ENCODE measurements around the gene TUBB4B. TPM values are rescaled to one million over a fixed set of nuclear protein-coding genes. Genes with fewer than 3 reads are reported as not detected.

Gene TUBB4B
- total RNA-seq, 3 donors from 2014 or later (not counting 1 experiment from before 2014, with no cell fraction given), result 84.4 to 121 (median 93.9) TPM

DNA sequence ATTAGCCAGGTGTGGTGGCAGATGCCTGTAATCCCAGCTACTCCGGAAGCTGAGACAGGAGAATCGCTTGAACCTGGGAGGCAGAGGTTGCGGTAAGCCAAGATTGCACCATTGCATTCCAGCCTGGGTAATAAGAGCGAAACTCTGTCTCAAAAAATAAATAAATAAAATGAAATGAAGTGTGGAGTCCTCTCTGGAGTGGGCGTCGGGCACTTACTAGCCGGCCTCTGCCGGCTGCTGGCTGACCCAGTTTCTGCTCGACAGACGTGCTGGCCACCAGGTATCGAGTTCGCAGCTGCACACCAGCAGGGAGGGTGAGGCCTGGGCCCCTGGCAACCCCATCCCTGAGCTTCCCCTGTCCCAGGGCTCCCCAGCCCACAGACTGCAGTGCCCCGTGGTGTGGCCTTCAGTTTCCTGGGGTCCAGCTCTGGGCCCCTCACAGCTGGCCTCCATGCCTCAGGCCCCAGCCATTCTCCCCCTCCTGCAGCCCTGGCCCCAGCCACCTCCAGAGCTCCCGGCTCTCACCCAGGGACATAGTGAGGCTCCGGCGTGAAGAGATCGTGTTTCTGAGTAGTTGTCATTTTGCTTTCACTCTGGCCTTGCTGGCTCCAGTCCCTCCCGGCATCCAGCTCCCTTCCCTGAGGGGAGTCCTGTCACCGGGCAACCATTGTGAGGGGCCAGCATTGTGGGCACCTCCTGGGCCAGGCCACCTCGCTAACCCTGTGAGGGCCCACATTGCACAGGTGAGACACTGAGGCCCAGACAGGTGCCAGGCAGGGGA is 6.2 kb downstream of the TUBB4B start:
- Mint-ChIP-seq H3K27ac (no peak overlapping the region), H3K4me3 (no peak overlapping the region), H3K27me3 (ENCODE audit: low read depth in 2 of 2) (no peaks in the 10 kb centered on the region), H3K36me3 (no peaks in the 10 kb centered on the region), H3K9me3 (no peaks in the 10 kb centered on the region), H3K4me1 (peaks cover 11 to 14% of the 10 kb centered on the region in 2 donors)
- WGBS (ENCODE audit: insufficient coverage), result 89% methylated on average over 20 of the region's 20 CpGs
- TF ChIP-seq, protein P1, sequence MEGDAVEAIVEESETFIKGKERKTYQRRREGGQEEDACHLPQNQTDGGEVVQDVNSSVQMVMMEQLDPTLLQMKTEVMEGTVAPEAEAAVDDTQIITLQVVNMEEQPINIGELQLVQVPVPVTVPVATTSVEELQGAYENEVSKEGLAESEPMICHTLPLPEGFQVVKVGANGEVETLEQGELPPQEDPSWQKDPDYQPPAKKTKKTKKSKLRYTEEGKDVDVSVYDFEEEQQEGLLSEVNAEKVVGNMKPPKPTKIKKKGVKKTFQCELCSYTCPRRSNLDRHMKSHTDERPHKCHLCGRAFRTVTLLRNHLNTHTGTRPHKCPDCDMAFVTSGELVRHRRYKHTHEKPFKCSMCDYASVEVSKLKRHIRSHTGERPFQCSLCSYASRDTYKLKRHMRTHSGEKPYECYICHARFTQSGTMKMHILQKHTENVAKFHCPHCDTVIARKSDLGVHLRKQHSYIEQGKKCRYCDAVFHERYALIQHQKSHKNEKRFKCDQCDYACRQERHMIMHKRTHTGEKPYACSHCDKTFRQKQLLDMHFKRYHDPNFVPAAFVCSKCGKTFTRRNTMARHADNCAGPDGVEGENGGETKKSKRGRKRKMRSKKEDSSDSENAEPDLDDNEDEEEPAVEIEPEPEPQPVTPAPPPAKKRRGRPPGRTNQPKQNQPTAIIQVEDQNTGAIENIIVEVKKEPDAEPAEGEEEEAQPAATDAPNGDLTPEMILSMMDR (IDR thresholded peaks at IDR 0.05), result no peak
- DNase-seq (no peak), ATAC-seq (no peak)
- H3K27me3 ChIP-seq (ENCODE audit: control insufficient read depth, insufficient read depth, low read length), result no peaks in the 10 kb centered on the region
- H3K4me3 ChIP-seq (ENCODE audit: low read length), result no peak overlapping the region
- peaks cover 14% of the 10 kb centered on the region for H3K36me3 ChIP-seq (ENCODE audit: control insufficient read depth, insufficient read depth, low read length)
- no peaks in the 10 kb centered on the region for H3K9me3 ChIP-seq (ENCODE audit: control insufficient read depth, insufficient read depth, low read length)
- H3K4me1 ChIP-seq (ENCODE audit: control insufficient read depth, insufficient read depth, low read length), result peaks cover 7% of the 10 kb centered on the region
- intact Hi-C loops (cut with micrococcal nuclease), result no loop called here
- no peak overlapping the region for H3K27ac ChIP-seq (ENCODE audit: low read length)

DNA sequence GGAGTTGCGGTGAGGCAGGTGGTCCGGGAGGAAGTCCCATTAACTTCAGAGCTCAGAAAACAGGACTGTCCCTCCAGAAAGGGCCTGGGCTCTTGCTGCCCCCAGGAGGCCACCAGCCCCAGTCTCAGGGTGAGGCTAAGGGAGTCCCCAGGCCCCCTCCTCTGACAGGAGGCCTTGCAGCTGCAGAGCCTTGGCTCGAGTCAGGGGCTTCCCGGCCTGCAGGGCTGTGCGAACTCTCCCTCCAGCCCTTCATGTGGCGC is 6.8 kb downstream of the TUBB4B start:
- no peak overlapping the region for H3K27ac Mint-ChIP-seq
- no peaks in the 10 kb centered on the region for H3K36me3 Mint-ChIP-seq
- no peak overlapping the region for H3K4me3 Mint-ChIP-seq

DNA sequence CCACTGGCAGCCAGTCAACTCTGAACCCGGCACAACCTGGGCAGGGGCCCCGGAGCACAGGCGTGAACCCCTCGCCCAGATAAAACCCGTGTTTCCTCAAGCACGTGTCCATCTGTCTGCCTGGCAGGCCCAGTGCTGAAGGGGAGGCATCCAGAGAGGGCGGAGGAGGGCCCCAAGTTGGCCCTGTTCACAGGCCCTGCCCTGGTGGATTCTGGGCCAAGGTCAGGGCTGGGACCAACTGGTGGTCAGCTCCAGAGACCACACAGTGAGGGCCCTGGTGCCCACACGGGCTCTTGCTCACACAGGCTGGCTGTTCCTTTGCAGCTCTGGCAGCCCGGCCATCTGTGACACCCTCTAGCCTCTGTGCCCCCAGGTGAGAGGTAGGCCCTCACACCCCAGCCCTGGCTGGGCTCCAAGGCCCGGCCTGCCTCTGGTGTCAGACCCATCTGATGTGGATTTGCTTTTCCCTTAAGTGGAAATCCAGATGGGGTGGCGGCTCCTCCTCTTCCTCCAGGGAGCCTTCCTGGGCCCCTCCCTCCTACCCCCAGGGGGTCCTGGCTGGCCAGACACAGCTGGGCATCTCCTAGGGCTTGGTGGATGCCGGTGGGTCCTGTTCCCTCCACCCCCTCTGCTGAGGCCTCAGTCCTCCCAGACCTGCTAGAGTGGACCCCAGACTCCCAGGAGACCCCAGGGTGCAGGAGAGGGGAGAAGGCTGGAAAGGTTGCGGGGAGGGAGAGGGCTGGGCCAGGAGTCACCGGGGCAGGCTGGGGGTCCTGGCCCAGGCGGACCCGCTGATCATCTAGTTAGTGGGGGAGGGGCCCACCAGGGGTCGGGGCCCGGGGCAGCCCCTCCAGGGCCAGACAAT is 9.5 kb downstream of the TUBB4B start:
- WGBS (ENCODE audit: insufficient coverage), result 87% methylated on average over 17 of the region's 18 CpGs
- no peak overlapping the region for H3K27ac Mint-ChIP-seq
- H3K27me3 Mint-ChIP-seq (ENCODE audit: low read depth in 2 of 2), result no peaks in the 10 kb centered on the region
- no peaks in the 10 kb centered on the region for H3K9me3 ChIP-seq (ENCODE audit: control insufficient read depth, insufficient read depth, low read length)
- no peaks in the 10 kb centered on the region for H3K27me3 ChIP-seq (ENCODE audit: control insufficient read depth, insufficient read depth, low read length)
- H3K27ac ChIP-seq (ENCODE audit: low read length), result no peak overlapping the region
- DNase-seq (no peak), ATAC-seq (no peak)
- intact Hi-C loops (cut with micrococcal nuclease), result no loop called here
- H3K4me3 ChIP-seq (ENCODE audit: low read length), result no peak overlapping the region
- no peak overlapping the region for H3K4me3 Mint-ChIP-seq
- peaks cover 0 to 6% of the 10 kb centered on the region in 2 donors for H3K4me1 Mint-ChIP-seq
- peaks cover 11% of the 10 kb centered on the region for H3K4me1 ChIP-seq (ENCODE audit: control insufficient read depth, insufficient read depth, low read length)
- H3K9me3 Mint-ChIP-seq, result no peaks in the 10 kb centered on the region
- no peaks in the 10 kb centered on the region for H3K36me3 Mint-ChIP-seq
- TF ChIP-seq, protein P1 (IDR thresholded peaks at IDR 0.05), result no peak
- no peaks in the 10 kb centered on the region for H3K36me3 ChIP-seq (ENCODE audit: control insufficient read depth, insufficient read depth, low read length)

More for the DNA sequence above, 6.8 kb downstream of the TUBB4B start:
- Histone ChIP-seq H3K9me3 (ENCODE audit: control insufficient read depth, insufficient read depth, low read length) (no peaks in the 10 kb centered on the region), H3K4me1 (ENCODE audit: control insufficient read depth, insufficient read depth, low read length) (peaks cover 2% of the 10 kb centered on the region), H3K27me3 (ENCODE audit: control insufficient read depth, insufficient read depth, low read length) (no peaks in the 10 kb centered on the region), H3K27ac (ENCODE audit: low read length) (no peak overlapping the region), H3K36me3 (ENCODE audit: control insufficient read depth, insufficient read depth, low read length) (peaks cover 9% of the 10 kb centered on the region), H3K4me3 (ENCODE audit: low read length) (no peak overlapping the region)
- WGBS (ENCODE audit: insufficient coverage), result 95% methylated on average over 6 of the region's 6 CpGs
- ATAC-seq, result no peak
- Mint-ChIP-seq H3K27me3 (ENCODE audit: low read depth in 2 of 2) (no peaks in the 10 kb centered on the region), H3K9me3 (no peaks in the 10 kb centered on the region), H3K4me1 (peaks cover 5 to 9% of the 10 kb centered on the region in 2 donors)
- TF ChIP-seq, protein P1 (IDR thresholded peaks at IDR 0.05), result no peak
- DNase-seq, result no peak
- intact Hi-C loops (cut with micrococcal nuclease), result no loop called here

Measured in natural killer cell (primary cell).